ENCODE measurements around the gene LMNTD1. TPM values are rescaled to one million over a fixed set of nuclear protein-coding genes. Genes with fewer than 3 reads are reported as not detected.

Gene LMNTD1
- total and polyA plus RNA-seq, 10 of the 15 experiments (the other 5 are each of a cell fraction or from before 2014, with no cell fraction given), result not detected

- TF ChIP-seq ATF3 (IDR thresholded peaks at IDR 0.05; ENCODE audit: borderline replicate concordance, extremely low read depth, low read depth, low read length) (no peak), DPF2 (IDR thresholded peaks at IDR 0.05) (no peak)
Measured at GRCh38 chr12:25531502-25532052, 21.5 kb downstream of the LMNTD1 start (continued).

GRCh38 chr12:25529738-25530137 is 23.3 kb downstream of the LMNTD1 start:
- Histone ChIP-seq H3K4me1 (ENCODE audit: control insufficient read depth, insufficient read depth, low read length) (no peaks in the 10 kb centered on the region), H3K9me3 (replicated peaks; ENCODE audit: control insufficient read depth, insufficient read depth, low read length) (no peaks in the 10 kb centered on the region), H3K4me2 (ENCODE audit: control insufficient read depth, insufficient read depth) (no peak overlapping the region), H3K36me3 (ENCODE audit: control insufficient read depth in 2 of 2, insufficient read depth in 2 of 2, low read length in 1 of 2) (no peaks in the 10 kb centered on the region), H3K9ac (ENCODE audit: control insufficient read depth, insufficient read depth, low read length) (no peak overlapping the region), H3K79me2 (ENCODE audit: control insufficient read depth, insufficient read depth, low read length) (no peaks in the 10 kb centered on the region), H4K20me1 (ENCODE audit: control insufficient read depth, insufficient read depth) (no peaks in the 10 kb centered on the region), H3K4me3 (no peak overlapping the region), H3K27ac (ENCODE audit: control insufficient read depth, insufficient read depth) (no peak overlapping the region), H3K27me3 (replicated peaks in 1 of 2; ENCODE audit: control insufficient read depth in 2 of 2, insufficient read depth in 2 of 2, low read length in 1 of 2) (no peaks in the 10 kb centered on the region; a peak in 1 of 4 replicates), H2AFZ (ENCODE audit: control insufficient read depth, low read depth, low read length) (no peak overlapping the region)
- POLR2A ChIA-PET, result no interaction called here
- DNase-seq (ENCODE audit: low read depth, low spot score), result no peak
- ATAC-seq, result no peak
- no TSS peak for BruUV-seq (replicated peaks)
- RAD21 ChIA-PET (ENCODE audit: unreplicated experiment), result no interaction called here
- no peak for FAIRE-seq
- in situ Hi-C loops (cut with MboI), result no loop called here
- CTCF ChIA-PET, result no interaction called here
- intact Hi-C loops (cut with micrococcal nuclease; ENCODE audit: unreplicated experiment), result no loop called here
- SMC1A ChIA-PET (ENCODE audit: uncharacterized antibody, unreplicated experiment), result no interaction called here
- TF ChIP-seq JUNB (IDR thresholded peaks at IDR 0.05) (no peak), ZBTB4 (CRISPR knock-in tag; IDR thresholded peaks at IDR 0.05) (no peak), CEBPZ (IDR thresholded peaks at IDR 0.05; ENCODE audit: low read depth, low read length) (no peak), KDM1A (IDR thresholded peaks at IDR 0.05; ENCODE audit: borderline replicate concordance) (no peak), LARP7 (IDR thresholded peaks at IDR 0.05) (no peak), SMARCA5 (IDR thresholded peaks at IDR 0.05) (no peak), SMAD5 (IDR thresholded peaks at IDR 0.05; ENCODE audit: low read depth) (no peak), SREBF2 (IDR thresholded peaks at IDR 0.05; ENCODE audit: low read length) (no peak), BHLHE40 (IDR thresholded peaks at IDR 0.05; ENCODE audit: borderline replicate concordance in 1 of 2, low read depth in 2 of 2, low read length in 1 of 2) (no peak), CBX5 (IDR thresholded peaks at IDR 0.05; ENCODE audit: low read depth) (no peak), KLF5 (IDR thresholded peaks at IDR 0.05; ENCODE audit: partially characterized antibody) (no peak), BCLAF1 (IDR thresholded peaks at IDR 0.05) (no peak), EED (IDR thresholded peaks at IDR 0.05; ENCODE audit: low read depth) (no peak)

Measured in GM12878 (cell line).